ENCODE results near the gene PIGC. TPM values are rescaled to one million over a fixed set of nuclear protein-coding genes. Genes with fewer than 3 reads are reported as not detected.

Gene PIGC
- total RNA-seq = 10 to 100 TPM; 11.0 to 14.7 TPM

DNA sequence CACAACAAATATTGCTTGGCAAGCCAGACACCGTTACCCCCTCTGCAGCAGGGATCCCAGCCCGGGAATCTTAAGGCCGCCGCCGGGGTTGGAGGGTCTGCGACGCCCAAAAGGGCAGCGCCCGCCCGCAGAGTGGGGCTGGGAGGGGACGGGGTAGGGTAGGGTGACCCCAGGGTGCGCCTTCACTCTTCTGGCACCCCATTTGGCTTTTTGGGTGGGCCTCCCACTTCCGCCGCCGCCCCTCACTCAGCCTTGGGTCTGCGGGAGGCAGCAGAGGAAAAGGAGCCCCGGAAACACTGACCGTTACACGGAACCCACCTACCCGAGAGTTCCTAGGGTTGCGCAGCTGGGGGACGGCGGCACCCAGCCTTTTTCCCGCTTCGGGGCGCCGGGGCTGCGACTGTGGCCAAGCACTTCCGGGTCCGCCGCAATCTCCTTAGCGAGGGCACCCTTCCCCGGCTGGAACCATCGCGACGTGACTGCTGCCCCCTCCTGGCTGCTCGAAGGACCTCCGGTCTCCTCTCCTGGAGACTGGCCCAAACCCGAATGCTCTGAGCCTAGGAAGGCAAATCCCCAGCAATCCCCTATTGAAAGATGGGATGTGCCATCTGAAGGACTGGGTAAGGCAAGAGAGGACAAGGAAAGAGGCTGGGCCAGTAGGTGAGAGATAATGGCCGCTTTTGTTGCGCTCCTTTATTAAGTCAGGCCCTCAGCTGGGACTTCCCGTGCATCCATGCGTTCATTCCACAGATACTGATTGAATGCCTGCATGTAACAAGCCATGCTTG, at the start of gene PIGC:
Gene PIGC, minus strand, starts transcription at position 404 of the 788 bp plus-strand sequence. CDS start 1,447 bp downstream, outside the sequence.
- Mint-ChIP-seq H3K9me3 (peaks cover 0 to 5% of the 10 kb centered on the region in 2 donors), H3K36me3 (peaks cover 18 to 27% of the 10 kb centered on the region in 2 donors), H3K27ac (peak within 1 kb of the TSS; percentile 97)
- DNase-seq (ENCODE audit: low spot score in 2 of 2) (peak; percentile 90 to 93), ATAC-seq (peak; percentile 99 to 100)

DNA sequence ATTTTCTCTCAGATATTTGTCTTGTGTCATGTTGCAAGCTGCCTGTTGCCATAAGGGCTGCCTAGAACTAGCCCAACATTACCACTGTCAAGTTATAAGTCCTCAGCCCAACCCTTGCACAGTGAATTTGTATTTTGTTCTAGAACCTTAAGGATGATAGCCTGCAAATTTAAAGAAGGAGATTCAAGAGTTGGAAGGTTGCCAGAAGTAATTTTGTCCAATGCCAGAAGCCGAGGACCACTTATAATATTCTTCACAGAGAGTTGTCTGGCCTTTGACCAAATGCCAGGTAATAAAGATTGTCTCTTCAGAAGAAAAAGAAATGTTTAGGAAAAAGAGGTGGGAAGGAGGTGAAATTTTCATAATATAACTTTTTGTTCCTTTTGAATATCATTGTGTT, 48.6 kb upstream of the PIGC start:
- DNase-seq (ENCODE audit: low spot score in 2 of 2) (no peak), ATAC-seq (no peak)
- Mint-ChIP-seq H3K9me3 (no peaks in the 10 kb centered on the region), H3K27ac (no peak overlapping the region), H3K36me3 (no peaks in the 10 kb centered on the region)

DNA sequence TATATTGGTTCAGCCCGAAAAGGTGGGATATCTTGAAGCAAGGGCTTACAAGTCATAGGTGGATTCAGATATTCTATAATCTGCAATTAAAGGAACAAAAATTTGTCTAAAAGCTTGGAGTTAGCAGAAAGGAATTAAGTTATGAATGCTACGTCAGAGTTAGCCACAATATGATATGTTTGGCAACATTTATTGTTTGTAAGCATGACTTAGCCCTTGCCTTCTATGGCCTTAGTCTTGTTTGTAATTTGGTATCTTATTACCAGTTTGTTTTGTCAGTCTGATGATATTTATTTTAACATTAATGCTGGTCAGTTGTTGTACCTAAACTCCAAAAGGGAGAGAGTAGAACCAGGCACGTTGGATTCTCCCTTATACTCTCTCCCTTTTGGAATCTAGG, 46.0 kb upstream of the PIGC start:
- Mint-ChIP-seq H3K9me3 (no peaks in the 10 kb centered on the region), H3K36me3 (no peaks in the 10 kb centered on the region), H3K27ac (no peak overlapping the region)
- DNase-seq (ENCODE audit: low spot score in 2 of 2) = no peak
- no peak for ATAC-seq

DNA sequence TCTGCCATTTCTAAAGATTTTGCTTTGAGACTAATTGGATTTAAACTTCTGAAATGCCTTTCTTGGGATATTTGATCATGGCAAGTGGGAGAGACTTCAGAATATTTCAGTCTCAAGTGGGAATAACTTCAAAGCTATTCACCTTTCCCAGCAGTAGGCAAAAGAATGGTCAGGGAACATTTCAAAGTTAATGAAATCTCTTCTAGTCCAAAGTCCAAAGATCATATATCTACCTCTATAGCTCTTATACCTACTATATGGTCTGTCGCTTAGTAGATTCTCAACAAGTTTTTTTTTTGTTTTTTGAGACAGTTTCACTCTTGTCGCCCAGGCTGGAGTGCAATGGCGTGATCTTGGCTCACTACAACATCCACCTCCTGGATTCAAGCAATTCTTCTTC, 44.5 kb upstream of the PIGC start:
- Mint-ChIP-seq H3K36me3 (no peaks in the 10 kb centered on the region), H3K9me3 (no peaks in the 10 kb centered on the region), H3K27ac (no peak overlapping the region)
- no peak for DNase-seq (ENCODE audit: low spot score in 2 of 2)
- ATAC-seq = no peak

DNA sequence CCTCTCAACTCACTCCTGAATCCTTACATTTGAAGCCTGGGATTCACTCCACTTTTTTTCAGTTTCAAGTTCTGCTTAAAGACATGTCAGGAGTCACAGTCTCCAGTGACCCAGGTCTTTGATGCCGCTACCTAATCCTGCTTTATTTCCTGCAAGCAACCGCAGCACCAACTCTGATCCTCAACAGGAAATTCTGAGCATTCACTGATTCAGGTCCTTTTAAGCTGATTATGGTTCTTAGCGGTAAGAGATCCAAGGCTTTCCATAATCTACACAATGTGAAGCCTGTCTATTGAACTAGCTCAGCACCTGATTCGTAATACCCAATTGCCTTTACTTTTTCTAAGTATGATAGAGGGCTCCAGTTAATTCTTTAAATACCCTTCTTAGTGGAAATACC, 43.7 kb upstream of the PIGC start:
- Mint-ChIP-seq H3K9me3 (no peaks in the 10 kb centered on the region), H3K36me3 (no peaks in the 10 kb centered on the region), H3K27ac (no peak overlapping the region)
- DNase-seq (ENCODE audit: low spot score in 2 of 2) = no peak
- peak in 1 of 2 donors; percentile 31 for ATAC-seq

DNA sequence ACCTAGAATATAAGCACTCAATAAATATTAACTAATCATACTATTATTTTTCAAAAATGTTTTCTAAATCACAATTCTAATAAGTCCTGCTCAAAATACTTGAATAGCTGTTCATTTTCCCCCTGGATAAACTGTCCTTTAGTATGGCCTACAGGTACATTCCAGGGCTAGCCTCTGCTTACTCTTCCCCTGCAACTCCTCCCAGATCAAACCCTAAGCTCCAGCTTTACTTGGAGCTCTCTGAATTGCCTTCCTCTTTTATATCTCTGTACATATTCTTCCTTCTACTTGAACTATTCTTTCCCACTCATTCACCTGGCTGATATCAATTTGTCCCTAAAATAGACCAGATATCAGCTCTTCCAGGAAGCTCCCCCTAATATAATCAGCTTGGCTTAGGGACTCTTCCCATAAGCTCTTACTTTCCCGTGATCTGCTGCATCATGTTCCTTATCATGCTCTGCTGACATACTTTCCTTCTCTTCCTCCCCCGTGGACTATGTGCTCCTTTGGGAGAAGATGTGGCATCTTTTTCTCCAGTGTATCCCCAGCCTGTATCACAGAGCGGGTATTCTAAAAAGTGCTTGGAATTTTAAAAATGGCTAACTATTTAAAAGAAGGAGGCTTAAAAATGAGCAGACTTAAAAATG, 43.1 kb upstream of the PIGC start:
- ATAC-seq (no peak), DNase-seq (ENCODE audit: low spot score in 2 of 2) (no peak)
- Mint-ChIP-seq H3K36me3 (no peaks in the 10 kb centered on the region), H3K27ac (no peak overlapping the region), H3K9me3 (no peaks in the 10 kb centered on the region)

DNA sequence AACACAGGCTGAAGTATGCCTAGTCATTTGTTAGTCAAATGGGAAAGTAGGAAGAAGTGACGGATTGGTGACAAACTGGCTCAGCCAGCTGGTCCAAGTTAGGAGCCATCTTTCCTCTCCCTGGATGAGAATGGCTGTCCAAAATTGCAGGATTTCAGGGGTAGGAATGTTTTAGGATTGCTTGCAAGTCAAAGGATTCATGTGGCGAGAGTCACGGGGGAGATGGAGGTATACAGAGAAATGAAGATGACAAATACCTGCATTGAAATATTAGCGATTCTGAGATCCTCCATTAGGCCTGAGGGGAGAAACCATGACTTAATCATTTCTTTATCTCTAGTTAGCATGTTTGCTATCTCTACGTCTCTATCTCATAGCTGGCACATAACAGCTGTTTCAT, 41.8 kb upstream of the PIGC start:
- no peak for ATAC-seq
- no peak overlapping the region for H3K27ac Mint-ChIP-seq
- H3K9me3 Mint-ChIP-seq = no peaks in the 10 kb centered on the region
- H3K36me3 Mint-ChIP-seq = no peaks in the 10 kb centered on the region
- no peak for DNase-seq (ENCODE audit: low spot score in 2 of 2)

DNA sequence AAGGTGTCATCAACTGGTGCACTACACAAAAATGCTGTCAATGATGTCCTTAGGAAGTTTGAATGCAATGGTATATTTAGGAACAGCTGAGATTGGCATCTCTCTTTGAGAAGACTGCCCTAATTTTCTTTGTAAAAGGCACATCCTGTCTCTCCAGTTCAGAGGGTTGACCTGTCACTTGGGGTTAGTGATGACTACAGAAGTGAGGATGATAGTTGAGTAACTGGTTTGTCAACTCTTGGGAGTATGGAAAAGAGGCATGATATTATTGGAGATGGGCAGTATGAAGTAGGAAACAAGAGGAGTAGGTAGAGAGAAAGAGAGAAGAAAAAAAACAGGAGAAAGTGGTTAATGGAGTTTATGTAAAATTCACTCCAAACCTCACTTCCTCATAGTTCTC, 40.4 kb upstream of the PIGC start:
- DNase-seq (ENCODE audit: low spot score in 2 of 2) (no peak), ATAC-seq (no peak)
- Mint-ChIP-seq H3K36me3 (no peaks in the 10 kb centered on the region), H3K27ac (no peak overlapping the region), H3K9me3 (no peaks in the 10 kb centered on the region)

DNA sequence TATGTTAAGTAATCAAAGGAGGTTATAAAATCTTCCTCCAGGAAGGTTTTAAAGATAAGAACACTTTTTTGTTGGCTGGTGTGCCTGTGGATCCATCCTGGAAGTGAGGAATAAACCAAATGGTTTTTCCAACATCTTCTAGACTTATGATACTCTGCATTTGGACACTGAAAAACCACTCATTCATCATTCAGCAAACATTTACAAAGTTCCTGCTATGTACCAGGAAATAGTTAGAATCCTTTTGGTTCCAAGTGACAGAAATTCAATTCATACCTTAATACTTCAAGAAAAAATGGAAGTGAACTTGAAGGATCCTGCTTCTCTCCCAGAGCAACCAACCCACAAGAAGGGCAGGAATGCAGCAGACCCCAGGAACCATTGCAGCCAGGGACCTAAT, 39.6 kb upstream of the PIGC start:
- no peak for DNase-seq (ENCODE audit: low spot score in 2 of 2)
- H3K36me3 Mint-ChIP-seq = no peaks in the 10 kb centered on the region
- H3K27ac Mint-ChIP-seq = no peak overlapping the region
- ATAC-seq = no peak
- no peaks in the 10 kb centered on the region for H3K9me3 Mint-ChIP-seq

DNA sequence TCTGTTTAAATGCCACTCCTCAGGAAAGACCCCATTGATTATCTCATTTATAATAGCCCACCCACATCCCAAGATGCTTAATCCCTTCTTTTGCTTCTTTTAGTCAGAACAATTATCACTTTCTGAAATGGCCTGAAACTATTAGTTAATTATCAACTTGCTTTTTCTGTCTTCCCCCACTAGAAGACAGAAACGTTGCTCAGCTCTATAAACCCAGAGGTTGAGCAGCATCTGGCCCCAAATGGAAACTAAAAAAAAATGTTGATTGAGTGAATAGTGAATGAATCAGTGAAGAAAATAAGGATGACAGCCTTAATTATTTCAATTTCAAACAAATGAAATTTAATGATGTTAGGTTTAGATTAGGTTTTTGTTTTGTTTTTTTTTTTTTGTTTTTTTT, 38.2 kb upstream of the PIGC start:
- DNase-seq (ENCODE audit: low spot score in 2 of 2) = no peak
- no peak for ATAC-seq
- Mint-ChIP-seq H3K27ac (no peak overlapping the region), H3K36me3 (no peaks in the 10 kb centered on the region), H3K9me3 (no peaks in the 10 kb centered on the region)

DNA sequence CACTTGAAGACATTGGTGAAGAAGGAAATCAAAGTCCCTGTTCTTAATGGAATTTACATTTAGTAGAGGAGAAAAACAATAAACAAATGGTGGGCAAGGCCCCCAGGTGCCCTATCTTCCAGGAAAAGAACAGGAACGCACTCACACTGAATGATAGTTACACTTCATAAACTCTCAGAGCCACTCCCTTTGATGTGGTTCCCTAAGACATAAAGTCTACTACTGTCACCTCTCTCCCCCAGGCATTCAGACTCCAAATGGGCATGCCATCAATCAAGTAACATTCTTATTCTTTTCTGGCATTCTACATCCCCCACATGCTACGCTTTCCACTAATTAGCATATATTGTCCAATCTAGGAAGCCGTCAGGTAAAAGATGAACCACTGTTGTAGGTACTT, 36.6 kb upstream of the PIGC start:
- Mint-ChIP-seq H3K27ac (peak overlapping the region in 1 of 2 donors; percentile 85), H3K9me3 (no peaks in the 10 kb centered on the region), H3K36me3 (no peaks in the 10 kb centered on the region)
- no peak for DNase-seq (ENCODE audit: low spot score in 2 of 2)
- no peak for ATAC-seq

DNA sequence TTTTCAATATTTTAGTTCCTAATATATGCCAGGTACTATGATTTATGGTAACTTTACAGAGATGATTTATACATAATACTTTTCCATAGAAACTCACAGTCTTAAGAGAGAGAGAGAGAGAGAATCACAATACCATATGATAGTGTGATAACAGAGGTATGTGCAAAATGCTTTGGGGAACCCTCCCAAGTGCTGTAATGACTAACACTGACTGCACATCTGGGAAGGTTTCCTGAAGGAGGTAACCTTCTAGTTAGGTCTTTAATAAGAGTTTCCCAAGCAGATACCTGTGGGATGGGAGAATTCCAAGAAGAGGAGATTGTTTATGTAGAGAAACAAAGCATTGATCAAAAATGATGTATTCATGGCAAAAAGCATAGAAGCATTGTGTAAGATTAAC, 34.6 kb upstream of the PIGC start:
- DNase-seq (ENCODE audit: low spot score in 2 of 2) = no peak
- Mint-ChIP-seq H3K36me3 (no peaks in the 10 kb centered on the region), H3K9me3 (no peaks in the 10 kb centered on the region)

DNA sequence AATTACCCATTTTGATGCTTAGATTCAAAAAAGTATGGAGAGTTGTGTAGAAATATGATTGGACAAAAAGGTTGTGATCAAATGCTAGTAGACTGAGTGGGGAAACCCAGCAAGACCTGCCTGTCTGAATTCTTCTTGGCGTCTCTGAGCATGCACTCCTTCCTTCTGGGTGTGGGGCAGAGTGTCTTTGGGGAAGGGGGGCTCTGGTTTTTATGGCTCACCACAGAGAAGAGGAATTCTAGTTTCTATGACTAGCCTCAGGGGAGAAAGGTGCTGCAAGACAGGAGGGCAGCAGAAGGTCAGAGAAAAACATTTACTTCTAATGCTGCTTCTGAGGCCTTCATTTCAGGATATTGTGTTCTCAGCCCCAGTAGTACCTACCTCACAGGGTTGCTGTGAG, 33.9 kb upstream of the PIGC start:
- no peak for DNase-seq (ENCODE audit: low spot score in 2 of 2)
- Mint-ChIP-seq H3K27ac (no peak overlapping the region), H3K36me3 (no peaks in the 10 kb centered on the region), H3K9me3 (no peaks in the 10 kb centered on the region)
- no peak for ATAC-seq

More for the DNA sequence above, 34.6 kb upstream of the PIGC start:
- H3K27ac Mint-ChIP-seq = no peak overlapping the region
- no peak for ATAC-seq

DNA sequence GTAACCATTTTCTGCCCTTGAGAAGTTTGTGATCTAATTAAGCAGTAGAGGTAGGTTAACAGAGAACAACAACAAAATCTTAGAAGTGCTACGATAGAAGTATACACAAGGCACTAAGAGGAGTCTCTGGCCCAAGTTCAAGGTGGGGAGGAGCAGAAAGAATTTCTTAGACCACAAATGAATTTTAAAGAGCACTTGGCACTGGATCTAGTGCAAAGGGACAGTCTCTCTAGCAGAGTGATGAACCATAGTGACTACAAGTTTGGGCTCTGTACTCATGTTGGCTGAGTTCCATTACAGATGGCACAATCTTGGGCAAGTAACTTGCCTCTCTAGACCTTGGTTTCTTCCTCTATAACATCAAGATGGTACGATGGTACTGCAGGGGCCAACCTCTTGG, 33.3 kb upstream of the PIGC start:
- no peaks in the 10 kb centered on the region for H3K9me3 Mint-ChIP-seq
- DNase-seq (ENCODE audit: low spot score in 2 of 2) (no peak), ATAC-seq (no peak)
- H3K27ac Mint-ChIP-seq = no peak overlapping the region
- no peaks in the 10 kb centered on the region for H3K36me3 Mint-ChIP-seq

DNA sequence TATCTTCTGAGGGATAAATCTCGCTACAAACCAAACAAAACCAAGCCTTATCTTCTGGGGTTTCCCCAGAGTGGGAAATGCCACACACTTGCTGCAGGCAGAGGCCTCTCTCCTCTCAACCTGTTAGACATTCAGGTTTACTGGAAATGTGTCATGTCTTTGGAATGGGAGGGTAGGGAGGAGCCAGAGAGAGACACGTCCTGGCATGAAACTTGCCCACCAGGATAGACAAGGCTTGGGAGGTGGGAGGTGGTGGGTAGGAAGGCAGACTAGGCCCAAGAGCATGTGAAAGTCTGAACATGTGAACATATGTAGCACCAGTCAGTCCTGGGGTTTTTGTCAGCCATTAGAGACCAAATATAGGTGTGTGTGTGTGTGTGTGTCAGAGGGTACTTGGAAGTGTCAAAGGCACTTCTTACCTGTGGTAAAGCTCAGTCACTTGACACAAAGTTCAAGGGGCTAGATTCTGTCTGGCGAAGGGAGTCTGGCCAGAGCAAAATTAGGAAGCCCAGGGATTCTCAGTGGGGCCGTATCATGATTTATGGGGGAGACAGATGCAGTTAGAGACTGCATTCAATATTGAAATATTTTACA, 32.4 kb upstream of the PIGC start:
- Mint-ChIP-seq H3K27ac (no peak overlapping the region), H3K36me3 (no peaks in the 10 kb centered on the region), H3K9me3 (no peaks in the 10 kb centered on the region)
- ATAC-seq = no peak
- DNase-seq (ENCODE audit: low spot score in 2 of 2) = no peak

DNA sequence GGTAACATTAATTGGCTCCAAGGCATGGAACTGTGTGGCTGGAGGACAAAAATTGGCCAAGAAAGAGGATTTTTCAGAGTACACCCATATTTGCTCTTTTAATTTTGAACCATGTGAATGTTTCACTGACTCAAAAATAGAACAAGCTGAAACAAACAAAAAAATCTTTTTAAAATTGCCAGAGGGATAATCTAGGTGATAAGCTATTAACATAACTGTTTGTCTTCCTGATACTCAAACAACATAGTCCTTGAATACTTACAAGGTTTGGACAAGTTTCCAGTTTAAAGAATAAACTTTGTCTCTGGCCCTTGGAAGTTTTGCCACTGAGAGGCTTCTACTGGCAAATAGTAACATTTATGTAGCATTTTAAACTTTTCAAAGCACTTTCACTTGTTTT, 30.0 kb upstream of the PIGC start:
- Mint-ChIP-seq H3K27ac (no peak overlapping the region), H3K36me3 (no peaks in the 10 kb centered on the region), H3K9me3 (no peaks in the 10 kb centered on the region)
- ATAC-seq (no peak), DNase-seq (ENCODE audit: low spot score in 2 of 2) (no peak)

DNA sequence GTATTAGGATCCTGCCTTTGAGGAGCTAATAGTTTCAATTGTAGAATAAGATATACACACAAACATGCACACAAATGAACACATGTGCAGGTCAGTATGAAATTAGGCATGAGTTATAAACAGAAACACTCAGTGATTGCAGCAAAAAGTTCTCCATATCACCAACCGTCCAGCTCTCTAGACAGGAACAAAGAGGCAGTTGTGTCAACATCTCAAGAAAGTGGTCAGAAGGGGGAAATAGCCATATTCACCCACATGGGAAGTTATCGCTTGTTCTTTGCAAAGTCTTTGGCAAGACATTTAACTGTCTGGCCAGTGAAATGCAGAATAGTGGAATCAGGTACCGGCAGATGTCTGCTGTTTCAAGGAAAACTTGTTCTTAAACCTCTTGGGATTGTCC, 29.4 kb upstream of the PIGC start:
- no peak overlapping the region for H3K27ac Mint-ChIP-seq
- no peaks in the 10 kb centered on the region for H3K36me3 Mint-ChIP-seq
- H3K9me3 Mint-ChIP-seq = no peaks in the 10 kb centered on the region
- ATAC-seq = no peak
- DNase-seq (ENCODE audit: low spot score in 2 of 2) = no peak

DNA sequence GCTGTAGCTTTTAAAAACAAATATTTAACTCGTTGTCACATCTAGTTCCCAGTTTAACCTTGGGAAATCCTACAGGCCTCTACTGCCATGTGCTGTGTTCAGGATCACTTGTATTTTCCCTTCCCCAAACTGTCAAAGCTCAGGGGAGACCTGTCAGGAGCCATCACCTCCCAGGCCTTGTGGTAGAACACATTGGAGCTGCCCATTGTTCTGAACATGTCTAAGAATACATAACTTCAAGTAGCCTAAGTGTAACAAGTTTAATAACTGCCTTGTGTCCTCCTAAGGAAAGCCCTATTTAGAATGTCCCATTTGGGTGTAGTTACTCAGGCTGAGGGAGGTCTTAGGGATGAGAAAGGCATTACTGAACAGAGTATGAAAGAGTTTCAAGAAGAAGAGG, 28.6 kb upstream of the PIGC start:
- Mint-ChIP-seq H3K36me3 (no peaks in the 10 kb centered on the region), H3K27ac (no peak overlapping the region), H3K9me3 (no peaks in the 10 kb centered on the region)
- ATAC-seq (no peak), DNase-seq (ENCODE audit: low spot score in 2 of 2) (no peak)
